ENCODE measurements around the gene HOXD8.

HOXD8 gene

GRCh38 chr2:176096243-176096985 lies 33.1 kb upstream of the HOXD8 start:
- peak overlapping the region; percentile 49; the same call in 1 of the 2 replicates for H3K4me3 ChIP-seq (ENCODE audit: low read depth, low read length)
- H3K4me1 ChIP-seq (ENCODE audit: control insufficient read depth, insufficient read depth, low read length), result peaks cover 6% of the 10 kb centered on the region
- ChIA-PET CTCF (interaction anchor here (0.5 to 4.3 kb wide), 31 partner anchors 10 to 1958 kb away, joined by 3 to 33 read pairs (median 5); no protein-coding TSS in a partner anchor), POLR2A (interaction anchor here (2.1 to 6.7 kb wide), 2 partner anchors 9 to 12 kb away, joined by 10 to 75 read pairs; partner anchors contain the start of gene HOXD11)
- H3K27ac ChIP-seq (ENCODE audit: extremely low read depth, low read depth, low read length), result peak overlapping the region; percentile 85
- H3K36me3 ChIP-seq (ENCODE audit: control insufficient read depth in 2 of 2, insufficient read depth in 1 of 2, low read length in 2 of 2), result peaks cover 0 to 16% of the 10 kb centered on the region in 2 experiments; a peak in 1 of 3 replicates
- no peaks in the 10 kb centered on the region for H3K9me3 ChIP-seq (ENCODE audit: control insufficient read depth, insufficient read depth, low read depth, low read length)
- TF ChIP-seq ZSCAN4 (tag by site-specific recombination; IDR thresholded peaks at IDR 0.05) (no peak), ZNF18 (tag by site-specific recombination; IDR thresholded peaks at IDR 0.05) (peak; percentile 97), ZNF571 (tag by site-specific recombination; IDR thresholded peaks at IDR 0.05) (no peak), ZBTB11 (tag by site-specific recombination; conservative IDR thresholded peaks at IDR 0.05; ENCODE audit: low read depth) (no peak), INSM2 (tag by site-specific recombination; IDR thresholded peaks at IDR 0.05) (0 out of 2 replicates have a peak, but pooled peaks have one; percentile 12), ZNF623 (tag by site-specific recombination; IDR thresholded peaks at IDR 0.05) (no peak), PRDM6 (tag by site-specific recombination; IDR thresholded peaks at IDR 0.05) (peak; percentile 89), ZNF621 (tag by site-specific recombination; IDR thresholded peaks at IDR 0.05) (no peak), PRDM10 (tag by site-specific recombination; IDR thresholded peaks at IDR 0.05) (peak; percentile 98; the same call in 1 of the 2 replicates), ZNF10 (tag by site-specific recombination; IDR thresholded peaks at IDR 0.05) (no peak), PRDM1 (tag by site-specific recombination; IDR thresholded peaks at IDR 0.05) (peak; percentile 54), MZF1 (tag by site-specific recombination; IDR thresholded peaks at IDR 0.05; ENCODE audit: borderline replicate concordance) (peak; percentile 20; the same call in 1 of the 2 replicates), REST (tag by site-specific recombination; IDR thresholded peaks at IDR 0.05) (peak; percentile 74), ZNF133 (tag by site-specific recombination; IDR thresholded peaks at IDR 0.05) (no peak), TRIM28 (IDR thresholded peaks at IDR 0.05; ENCODE audit: borderline replicate concordance, low read length) (peak; percentile 11; the same call in 1 of the 2 replicates), SP7 (tag by site-specific recombination; IDR thresholded peaks at IDR 0.05) (0 out of 2 replicates have a peak, but pooled peaks have one; percentile 13), ZNF16 (tag by site-specific recombination; IDR thresholded peaks at IDR 0.05; ENCODE audit: low read depth) (no peak), ZNF501 (tag by site-specific recombination; IDR thresholded peaks at IDR 0.05) (0 out of 2 replicates have a peak, but pooled peaks have one; percentile 23), SP3 (tag by site-specific recombination; IDR thresholded peaks at IDR 0.05) (no peak)
